Measurements from ENCODE around the gene HTT.

Gene HTT

DNA sequence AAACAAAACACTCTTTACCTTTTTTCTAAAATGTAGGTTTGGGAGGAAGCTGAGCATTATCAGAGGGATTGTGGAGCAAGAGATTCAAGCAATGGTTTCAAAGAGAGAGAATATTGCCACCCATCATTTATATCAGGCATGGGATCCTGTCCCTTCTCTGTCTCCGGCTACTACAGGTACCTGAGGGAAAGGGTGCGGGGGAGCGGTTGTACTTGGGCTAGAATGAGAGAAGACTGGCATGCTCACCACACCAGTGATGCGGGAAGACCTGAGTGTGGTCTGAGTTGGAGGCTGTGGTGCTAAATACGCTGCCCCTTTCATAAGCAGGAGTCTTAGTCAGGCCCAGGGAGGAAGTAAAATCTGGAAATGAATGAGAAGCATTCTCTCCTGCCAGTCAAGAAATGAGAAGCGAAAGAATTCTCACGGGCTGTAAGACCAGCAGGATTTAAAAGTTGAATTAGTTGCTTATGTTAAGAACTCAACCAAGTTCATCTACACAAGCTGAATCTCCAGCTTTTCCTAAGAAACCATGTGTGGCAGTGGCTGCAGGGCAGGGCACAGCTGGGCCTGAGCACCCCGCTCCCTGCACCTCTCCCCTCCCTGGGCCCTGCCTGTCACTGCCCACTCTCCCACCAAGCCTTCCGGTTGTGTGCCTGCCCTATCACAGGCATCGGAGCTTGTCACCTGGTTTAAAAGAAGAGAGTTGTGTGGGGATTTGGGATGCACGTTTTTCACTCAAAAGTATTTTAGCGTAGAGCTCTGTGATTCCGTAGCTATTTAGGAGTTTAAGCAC, 149.7 kb downstream of the HTT start:
- DNase-seq: no peak

DNA sequence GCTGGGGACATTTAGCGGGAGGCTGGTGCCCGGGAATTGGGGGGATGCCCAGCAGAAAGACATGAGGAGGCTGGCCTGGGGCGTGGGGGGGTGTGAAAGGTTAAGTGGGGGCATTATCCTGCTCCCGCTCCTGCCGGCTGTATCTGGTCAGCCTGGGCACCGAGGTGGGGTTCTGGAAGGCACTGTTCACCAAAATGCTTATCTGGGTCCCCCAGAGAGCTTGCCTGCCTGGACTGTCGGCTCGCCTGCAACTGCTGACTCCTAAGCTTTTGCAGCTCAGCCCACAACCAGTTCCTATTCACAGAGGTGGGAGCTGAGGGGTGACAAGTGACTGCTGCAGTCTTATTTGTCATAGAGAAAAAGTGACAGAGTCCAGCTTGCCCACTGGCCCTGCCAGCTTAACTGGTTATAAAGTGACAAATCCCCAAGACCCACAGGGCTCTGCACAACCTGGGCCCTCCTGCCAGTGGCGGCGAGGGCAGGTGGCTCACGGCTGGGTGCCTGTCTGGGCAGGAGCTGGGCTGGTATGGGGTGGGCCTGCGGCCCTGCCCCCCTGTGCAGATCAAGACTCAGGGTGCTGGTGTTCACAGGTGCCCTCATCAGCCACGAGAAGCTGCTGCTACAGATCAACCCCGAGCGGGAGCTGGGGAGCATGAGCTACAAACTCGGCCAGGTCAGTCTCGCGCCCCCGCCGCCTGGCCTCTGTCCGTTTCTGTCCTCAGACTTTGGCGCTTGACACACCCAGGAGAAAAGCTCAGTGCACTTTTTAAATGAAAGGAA, 150.8 kb downstream of the HTT start:
- no peak for DNase-seq

DNA sequence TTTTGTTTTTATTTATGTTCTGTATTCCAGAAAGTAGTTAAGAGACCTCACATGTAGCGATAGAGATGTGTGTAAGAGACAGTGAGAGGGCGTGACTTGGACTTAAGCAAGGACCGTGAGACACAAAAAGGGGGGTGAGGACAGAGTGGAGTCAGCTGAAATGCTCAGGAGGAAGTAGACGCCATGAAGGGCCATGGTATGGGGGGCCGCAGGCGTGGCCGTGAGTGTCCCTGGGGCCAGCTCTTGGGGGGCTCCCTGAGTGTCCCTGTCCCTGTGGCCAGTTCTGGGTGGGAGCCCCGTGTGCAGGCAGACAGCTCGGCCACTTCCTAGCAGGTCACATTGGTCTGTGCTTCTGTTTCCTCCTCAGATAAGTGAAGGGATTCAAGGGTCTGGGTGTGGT, 151.5 kb downstream of the HTT start:
- DNase-seq: no peak

DNA sequence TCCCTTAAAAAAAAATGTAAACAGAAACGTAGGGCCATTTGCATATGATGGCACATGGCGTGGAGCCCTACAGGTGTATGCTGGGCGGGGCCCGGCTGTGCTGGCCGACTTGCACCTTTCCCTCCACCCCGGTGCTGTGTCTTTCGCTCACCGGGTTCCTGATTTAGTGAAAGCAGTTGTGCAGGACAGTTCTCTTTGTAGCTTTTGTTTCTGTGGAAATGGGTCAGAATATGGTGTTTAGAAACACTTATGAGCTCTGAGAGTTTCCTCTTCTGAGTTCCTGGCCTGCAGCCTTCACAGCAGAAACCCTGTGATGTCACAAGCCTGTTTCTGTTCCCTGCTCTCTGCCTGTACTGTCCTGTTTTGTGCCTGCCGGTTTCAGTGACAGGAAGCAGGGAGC, 152.0 kb downstream of the HTT start:
- peak; percentile 42 to 89 for DNase-seq

DNA sequence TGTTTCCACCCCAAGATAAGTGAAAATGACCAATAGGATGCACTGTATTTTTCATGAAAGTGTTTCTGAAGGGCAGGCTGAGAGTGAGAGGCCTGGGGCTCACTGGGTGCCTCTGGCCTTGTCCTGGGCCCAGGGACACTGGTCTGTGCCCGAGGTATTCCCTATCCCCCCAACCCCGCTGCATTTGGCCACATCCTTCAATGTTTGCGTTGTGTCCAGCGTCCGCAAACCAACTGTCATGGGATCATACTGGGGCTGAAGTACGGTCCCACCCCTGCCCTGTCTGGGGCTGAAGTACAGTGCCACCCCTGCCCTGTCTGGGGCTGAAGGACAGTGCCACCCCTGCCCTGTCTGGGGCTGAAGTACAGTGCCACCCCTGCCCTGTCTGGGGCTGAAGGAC, 152.5 kb downstream of the HTT start:
- no peak for DNase-seq

DNA sequence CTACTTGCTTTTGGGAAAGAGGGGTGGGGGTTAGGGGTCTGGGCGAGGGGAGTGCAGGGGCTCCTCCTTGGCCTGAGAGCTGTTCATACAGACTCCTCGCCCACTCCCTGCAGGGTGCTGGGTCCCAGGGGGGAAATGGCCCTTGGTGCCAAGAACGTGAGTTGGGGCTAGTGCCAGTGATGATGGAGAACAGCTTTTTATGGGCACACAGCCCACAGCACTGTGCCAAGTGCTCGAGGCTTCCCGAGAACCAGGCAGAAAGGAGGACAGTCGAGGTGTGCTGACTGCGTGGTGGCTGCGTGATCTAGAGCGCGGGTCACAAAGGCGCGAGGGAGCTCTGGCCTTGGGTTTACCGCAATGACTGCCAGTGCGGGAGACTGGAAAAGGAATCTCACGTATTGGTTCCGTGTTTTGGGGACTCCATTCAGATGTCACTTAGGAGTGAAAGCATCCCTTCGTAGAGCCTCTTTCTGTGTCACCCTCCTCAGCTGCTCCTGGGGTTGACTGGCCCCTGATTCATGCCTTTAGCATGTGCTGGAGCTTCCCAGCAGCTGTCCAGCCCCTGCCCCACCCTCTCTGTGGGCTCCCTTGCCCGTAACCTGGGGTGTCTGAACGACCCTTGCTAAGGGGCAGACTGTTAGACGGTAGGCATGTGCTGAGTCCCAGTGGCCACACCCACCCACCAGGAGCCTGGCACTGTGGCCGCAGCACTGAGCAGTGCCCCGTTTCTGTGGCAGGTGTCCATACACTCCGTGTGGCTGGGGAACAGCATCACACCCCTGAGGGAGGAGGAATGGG, 153.6 kb downstream of the HTT start:
- no peak for DNase-seq

DNA sequence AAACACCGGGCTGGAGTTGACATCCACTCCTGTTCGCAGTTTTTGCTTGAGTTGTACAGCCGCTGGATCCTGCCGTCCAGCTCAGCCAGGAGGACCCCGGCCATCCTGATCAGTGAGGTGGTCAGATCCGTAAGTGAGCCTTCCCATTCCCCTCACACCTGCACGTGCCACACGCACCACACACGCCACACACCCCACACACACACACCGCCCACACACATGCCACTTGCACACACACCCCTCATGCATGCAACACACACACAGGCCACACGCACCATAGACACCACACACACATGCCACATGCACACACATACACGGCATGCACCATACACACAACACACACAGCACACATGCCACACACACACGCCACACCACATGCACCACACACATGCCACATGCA, 154.4 kb downstream of the HTT start:
- no peak for DNase-seq

DNA sequence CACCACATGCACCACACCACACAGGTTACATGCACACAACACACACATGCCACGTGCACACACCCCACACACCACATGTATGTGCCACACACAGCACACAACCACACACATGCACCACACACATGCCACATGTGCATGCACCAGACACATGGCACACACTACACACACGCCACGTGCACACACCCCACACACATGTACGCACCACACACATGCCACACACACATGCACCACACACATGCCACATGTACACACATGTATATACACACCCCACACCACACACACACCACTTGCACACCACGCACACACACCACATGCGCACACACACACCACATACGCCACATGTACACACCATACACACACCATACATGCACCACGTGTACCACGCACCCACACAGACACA, 154.8 kb downstream of the HTT start:
- no peak for DNase-seq

DNA sequence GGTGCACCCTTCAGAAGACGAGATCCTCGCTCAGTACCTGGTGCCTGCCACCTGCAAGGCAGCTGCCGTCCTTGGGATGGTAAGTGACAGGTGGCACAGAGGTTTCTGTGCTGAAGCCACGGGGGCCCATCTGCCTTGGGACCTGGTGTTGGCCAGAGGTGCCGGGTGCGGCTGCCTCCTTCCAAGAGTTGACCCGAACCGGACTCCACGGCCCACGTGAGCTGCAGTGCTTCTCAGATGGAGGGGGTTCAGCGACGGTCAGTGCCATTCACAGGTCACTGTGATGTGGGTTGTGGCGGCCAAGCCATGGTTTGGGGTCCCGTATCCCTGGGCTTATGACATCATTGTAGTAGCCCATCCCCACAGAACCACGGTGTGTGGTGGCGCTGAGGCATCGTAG, 155.5 kb downstream of the HTT start:
- no peak for DNase-seq

DNA sequence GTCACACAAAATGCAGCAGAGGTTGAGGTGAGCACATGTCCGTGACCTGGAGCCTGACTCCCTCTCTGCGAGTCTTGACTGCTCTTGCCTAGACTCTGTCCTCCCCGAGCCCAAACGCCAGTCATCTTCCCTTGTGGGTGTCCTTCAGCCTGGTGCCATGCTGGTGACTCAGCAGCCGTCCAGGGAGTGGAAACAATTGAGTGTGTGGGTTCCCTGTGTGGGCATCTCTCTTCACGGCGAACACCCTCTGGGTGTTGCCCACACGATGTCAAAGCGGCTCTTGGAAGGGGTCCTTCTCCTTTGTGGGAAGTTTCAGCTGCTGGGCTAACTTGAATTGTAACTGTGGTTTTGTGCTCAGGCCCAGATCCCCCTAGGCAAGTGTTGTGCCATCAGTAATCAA, 157.0 kb downstream of the HTT start:
- no peak for DNase-seq

DNA sequence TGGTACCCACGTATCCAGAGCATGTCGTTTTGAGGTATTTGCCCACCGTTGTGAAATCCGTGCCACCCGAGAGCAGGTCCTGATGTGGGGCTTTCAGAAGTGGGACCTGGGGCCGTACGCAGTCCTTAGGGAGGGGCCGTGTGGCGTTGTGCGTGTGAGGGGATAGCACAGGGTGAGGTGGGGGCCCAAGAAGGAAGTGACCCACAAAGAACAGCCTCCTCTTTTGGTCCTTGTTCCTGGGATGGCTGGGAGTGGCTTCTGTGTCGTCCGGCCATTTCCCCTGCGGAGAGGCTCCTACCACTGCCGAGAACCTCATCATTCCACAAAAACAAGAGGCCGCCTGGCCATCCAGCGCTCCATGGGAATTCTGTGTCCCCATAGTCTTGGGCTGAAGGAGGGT, 157.5 kb downstream of the HTT start:
- no peak for DNase-seq

DNA sequence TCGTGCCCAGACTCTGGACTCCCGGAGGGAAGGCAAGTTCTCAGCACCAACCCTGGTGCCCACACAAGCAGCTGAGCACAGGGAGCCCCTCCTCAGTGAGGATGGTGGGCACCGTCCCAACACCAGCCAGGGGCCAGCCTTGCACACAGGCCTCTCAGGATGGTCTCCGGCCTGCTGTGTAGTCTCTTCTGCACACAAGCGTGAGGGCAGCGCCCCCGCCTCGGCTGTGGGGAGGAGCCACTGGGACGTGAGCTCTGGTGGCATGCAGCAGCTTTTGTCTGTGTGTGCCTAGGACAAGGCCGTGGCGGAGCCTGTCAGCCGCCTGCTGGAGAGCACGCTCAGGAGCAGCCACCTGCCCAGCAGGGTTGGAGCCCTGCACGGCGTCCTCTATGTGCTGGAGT, 158.4 kb downstream of the HTT start:
- DNase-seq: no peak

DNA sequence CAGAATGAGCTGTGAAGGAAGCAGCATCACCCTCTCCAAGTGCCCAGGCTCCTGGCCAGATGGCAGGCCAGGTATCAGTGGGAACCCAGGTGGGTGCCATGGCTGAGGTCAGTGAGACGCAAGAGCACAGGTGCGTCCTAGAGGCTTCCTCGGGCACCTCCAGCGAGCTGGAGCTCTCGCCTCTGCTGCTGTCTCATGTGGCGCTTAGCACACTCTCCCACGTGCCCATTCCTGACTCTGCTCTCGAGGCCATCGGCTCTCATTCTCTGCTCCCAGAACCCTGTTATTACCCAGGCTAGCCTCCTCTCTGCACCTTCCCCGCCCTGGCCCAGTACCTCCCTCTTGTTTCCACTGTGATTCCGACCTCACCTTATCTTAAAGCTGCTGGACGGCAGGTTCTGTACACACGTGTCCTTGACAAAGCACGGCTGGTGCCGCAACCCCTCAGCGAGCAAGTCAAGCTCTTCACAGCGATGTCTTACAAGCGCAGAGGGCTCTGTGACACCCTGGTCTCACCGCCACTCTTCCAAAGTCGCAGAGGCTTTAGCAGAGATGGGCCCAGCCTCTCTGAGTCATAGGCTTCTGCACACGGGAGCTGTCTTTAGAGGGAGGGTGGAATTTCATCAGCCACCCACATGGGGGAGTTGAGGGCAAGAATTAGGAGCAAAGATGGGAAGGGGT, 159.1 kb downstream of the HTT start:
- DNase-seq: no peak

DNA sequence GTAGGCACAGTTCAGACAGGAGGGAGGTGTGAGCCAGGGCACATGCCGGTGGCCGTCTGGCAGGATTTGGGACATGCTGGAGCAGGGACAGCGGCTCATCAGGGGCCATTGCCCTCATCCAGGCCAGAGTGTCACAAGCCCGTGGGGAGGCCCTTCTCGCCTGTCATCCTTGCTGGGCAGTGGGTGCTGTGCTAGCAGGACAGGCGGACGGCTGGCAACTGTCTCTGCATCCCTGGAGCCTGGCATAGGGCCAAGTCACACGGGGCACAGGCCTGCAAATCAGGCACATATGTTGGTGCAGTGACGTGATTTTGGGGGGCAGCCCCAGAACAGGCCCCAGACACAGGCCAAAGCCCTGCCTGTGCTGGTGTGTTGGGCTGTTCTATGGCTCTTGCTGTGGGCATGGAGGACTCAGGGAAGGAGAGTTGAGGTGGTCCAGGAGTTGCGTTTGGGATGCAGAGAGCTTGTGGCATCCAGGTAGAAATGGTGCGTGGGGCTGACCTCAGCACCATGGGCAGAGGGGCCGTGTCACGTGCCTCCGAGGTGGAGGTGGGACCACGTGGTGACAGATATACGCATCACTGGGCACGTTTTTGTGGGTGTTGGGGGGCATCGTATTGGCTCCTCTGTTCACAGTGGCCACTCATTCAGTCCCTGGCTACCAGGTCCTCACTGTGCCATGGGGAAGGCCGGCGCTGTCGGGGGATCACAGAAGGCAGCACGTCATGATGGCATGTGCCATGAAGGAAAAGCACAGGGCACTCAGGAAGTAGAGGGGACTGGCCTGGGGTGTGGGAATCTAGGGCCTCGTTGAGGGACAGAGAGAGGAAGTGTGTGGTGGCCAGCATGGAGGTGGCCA, 159.9 kb downstream of the HTT start:
- no peak for DNase-seq

DNA sequence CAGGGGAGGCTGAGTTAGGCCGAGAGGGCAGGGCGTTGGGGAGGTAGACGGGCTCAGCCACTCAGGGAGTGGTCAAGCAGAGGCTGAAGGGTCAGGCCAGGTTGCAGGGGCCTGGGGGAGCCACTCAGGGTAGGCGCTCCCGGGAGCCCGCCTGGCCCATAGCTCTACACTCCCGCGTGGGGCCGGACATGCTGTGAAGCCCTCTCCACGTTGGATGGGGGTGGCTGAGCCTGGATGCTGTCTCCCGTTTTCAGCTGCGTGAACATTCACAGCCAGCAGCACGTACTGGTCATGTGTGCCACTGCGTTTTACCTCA, 160.5 kb downstream of the HTT start:
- no peak for DNase-seq

DNA sequence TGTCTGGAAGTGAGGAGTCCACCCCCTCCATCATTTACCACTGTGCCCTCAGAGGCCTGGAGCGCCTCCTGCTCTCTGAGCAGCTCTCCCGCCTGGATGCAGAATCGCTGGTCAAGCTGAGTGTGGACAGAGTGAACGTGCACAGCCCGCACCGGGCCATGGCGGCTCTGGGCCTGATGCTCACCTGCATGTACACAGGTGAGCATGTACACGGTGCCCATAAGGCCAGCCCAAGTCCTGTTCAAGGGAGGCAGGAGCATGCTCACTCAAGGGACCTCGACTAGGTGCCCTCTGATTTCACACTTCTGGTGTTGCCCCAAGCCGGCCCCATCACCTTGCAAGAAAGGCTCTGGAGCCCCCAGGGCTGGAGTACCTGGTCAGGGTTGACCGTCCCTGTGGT, 161.1 kb downstream of the HTT start:
- no peak for DNase-seq

DNA sequence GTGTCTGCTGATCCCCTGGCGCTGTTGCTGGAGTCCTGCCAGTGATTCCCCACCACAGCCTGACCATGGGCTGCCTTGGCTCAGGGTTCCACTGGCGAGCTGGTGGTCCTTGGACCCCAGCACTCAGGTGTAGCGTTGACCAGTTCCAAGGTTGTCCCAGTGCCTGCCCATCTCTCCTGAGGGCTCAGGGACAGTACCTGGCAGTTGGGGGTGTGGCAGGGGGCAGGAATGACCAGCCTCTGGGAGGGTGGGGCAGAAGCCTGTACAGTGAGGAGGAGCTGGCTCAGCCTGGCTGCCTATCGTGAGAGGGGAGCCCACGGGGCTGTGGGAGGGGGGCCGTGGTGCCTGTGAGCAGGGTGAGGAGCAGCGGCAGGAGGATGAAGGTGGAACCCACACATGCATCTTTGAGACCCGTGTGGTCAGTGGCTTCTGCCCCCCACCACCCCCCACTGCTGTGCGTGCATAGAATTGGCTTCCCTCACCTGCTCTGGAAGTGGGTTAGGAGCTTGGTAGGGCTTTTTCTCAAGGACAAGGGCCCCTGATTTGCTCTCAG, 161.9 kb downstream of the HTT start:
- no peak for DNase-seq

DNA sequence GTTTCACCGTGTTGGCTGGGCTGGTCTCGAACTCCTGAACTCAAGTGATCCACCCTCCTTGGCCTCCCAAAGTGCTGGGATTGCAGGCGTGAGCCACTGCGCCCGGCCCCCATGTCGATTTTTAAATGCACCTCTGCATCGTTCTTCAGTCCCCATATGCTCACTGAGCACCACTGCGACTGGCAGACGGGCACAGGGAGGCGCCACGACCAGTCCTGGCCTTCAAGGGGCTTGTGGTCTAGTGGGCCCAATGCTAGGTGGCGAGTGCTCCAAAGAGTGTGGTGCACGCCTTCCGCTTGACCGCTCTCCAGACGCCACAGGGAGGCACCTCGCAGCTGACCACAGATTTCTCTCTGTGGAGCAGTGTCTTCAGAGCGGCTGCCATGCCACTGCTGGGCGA, 162.8 kb downstream of the HTT start:
- no peak for DNase-seq

DNA sequence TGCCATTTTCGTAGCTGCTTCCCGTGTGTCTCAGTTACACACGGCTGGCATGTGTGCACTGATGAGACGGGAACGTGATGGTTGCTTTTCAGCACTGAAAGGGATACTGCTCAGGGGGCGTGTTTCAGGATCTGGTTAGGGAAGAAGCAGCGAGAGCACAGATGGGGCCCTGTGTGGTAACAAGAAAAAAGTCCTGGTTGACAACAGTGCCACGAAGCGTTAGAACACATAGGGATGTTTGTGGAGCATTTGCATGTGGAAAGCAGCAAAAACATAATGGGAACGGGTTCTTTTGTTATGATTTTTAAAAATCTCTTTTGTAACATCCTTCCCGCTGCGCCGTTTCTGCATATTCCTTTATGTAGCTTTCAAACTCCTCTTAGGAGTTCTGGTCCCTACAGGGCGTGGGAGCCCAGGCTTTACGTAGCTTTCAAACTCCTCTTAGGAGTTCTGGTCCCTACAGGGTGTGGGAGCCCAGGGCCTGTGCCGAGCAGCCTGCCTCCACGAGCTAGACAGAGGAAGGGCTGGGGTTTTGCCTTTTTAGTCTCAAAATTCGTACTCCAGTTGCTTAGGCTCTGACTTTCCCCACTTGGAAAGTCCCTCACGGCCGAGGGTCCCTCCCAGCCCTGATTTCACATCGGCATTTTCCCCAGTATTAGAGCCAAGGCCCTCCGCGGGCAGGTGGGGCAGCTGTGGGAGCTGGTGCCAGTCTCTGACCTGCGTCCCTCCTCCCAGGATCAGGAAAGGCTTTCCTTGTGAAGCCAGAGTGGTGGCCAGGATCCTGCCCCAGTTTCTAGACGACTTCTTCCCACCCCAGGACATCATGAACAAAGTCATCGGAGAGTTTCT, 163.5 kb downstream of the HTT start:
- DNase-seq: no peak

DNA sequence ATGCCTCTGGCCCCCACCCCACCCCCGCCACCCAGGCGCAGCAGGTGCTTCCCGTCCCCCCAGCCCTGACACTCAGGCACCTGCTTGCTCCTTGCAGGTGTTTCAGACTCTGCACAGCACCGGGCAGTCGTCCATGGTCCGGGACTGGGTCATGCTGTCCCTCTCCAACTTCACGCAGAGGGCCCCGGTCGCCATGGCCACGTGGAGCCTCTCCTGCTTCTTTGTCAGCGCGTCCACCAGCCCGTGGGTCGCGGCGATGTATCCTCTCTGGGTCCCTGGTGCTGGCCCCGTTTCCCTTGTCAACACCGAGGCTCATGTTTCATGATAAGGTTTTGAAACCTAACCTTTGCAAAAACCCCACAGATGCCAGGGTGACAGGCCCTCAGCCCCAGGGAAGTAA, 164.2 kb downstream of the HTT start:
- no peak for DNase-seq

DNA sequence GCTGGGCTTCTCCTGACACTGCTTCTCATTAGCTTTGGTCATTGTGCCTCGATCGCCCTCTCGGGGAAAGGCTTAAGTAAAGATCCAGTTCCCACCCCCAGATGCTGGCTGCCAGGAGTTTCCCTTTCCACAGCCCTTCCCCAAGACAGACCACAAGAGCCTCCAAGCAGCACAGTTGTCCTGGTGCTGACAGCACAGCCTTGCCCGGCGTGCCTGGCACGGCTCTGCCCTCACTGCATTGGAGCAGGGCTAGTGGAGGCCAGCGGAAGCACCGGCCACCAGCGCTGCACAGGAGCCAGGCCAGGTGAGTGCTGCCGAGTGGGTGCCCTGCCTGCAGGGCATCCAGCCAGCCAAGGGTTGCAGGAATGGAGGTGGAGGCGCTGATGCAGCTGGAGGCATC, 164.8 kb downstream of the HTT start:
- DNase-seq: no peak
